HG02938 (cell line): ENCODE measurements around the gene TXNL1.
"Not testable (repeated sequence)": the region's sequence is repeated elsewhere in the genome, so short reads cannot be mapped to it uniquely, and the experiment has no call there.

ENCODE experiments used
- ATAC-seq: cut with Tn5 transposase; IDR thresholded peaks from one replicate; pipeline ENCODE4 v1.9.1; 2021; ENCODE audit warnings: mild to moderate bottlenecking, moderate library complexity; ENCODE audit not compliant: unreplicated experiment

TXNL1 gene

DNA sequence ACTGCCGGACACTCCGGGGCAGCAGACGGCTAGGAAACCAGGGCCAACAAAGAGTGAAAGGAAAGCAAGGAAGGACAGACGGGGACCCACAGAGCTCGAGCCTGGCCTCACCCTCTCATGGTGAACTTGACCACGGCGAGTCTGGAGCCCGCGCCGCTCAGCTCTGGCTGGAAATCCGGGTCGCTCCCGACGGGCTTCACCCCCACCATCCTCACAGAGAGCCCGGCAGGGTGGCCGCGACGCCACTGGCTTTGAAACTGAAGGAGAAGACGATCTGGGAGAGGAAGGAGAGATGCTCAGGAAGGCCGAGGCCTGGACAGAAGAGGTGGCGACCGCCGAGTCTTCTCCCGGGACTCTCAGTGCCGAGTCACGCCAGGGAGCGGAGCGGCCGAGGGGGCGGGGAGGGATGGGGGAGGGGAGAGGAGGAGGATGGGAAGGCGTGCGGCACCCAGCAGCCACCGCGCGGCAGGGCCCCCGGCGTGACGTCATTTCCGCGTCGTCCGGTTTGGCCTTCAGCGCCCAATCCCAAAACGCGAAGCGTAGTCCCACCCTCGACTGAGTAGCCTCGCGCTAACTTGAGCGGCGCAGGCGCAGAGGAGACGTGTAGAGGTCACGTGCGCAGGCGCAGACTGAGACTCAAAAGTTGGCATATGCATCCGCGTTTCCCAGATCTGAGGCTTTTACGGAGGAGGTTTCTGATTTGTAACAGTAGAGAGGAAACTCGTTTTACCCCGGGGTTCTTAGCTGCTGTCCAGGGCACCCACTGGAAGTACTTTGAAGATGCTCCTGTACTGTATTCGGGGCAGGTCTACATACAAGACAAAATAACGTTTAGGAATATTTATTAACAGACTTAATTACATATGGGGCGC is at the start of gene TXNL1:
TXNL1 (minus strand) TSS at position 361 of the 872 bp plus-strand sequence; CDS start at position 209, 152 bp downstream.
- peak; percentile 97 for ATAC-seq

- no peak for ATAC-seq
Observed at GRCh38 chr18:56684277-56684676, 45.9 kb upstream of the TXNL1 start.

GRCh38 chr18:56678836-56679565 is 40.6 kb upstream of the TXNL1 start:
- no peak for ATAC-seq

DNA sequence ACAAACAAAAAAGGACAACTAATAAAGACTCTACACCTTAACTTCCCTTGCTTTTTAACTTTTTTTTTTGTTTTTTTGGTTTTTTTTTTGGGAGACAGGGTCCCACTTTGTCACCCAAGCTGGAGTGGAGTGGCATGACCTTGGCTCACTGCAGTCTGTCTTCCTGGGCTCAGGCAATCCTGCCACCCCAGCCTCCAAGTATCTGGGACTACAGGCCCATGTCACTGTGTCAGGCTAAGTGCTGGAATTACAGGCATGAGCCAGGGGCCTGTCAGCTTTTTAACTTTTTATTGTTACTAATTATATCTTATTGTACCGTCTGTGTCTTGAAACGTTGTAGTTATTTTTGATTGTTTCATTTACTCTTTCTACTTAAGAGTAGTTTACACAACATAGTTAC is 38.2 kb upstream of the TXNL1 start:
- ATAC-seq: no peak

DNA sequence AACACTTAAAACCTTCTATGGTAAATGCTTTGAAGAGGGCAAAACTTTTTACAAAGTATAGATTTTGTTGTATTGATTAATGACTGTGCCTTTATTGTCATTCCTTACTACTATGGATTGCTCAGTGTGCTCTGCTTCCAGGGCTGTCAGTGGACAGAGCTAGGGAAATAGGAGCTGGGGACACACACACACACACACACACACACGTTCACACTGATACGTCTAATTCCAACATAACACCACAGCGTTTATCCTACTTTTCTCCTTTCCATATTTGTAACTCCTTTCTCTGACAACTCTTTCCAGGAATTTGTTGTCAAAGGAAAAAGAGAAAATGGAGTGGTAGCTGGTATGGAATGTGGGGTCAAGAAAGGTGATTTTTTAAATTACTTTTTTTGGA is 34.6 kb upstream of the TXNL1 start:
- no peak for ATAC-seq

DNA sequence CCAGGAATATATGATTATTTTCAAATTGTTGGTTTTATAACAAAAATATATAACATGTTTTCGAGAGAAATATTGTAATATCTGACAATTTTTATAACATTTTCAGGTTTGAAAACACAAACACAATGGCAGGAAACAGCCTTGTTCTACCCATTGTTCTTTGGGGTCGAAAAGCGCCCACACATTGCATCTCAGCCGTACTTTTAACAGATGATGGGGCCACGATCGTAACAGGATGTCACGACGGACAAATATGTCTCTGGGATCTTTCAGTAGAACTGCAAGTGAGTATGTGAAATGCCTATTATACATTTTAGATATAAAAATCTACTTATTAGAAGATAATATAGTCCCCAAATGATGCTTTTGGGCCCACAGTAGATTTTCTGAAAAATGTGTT is 34.0 kb upstream of the TXNL1 start:
- ATAC-seq: no peak

DNA sequence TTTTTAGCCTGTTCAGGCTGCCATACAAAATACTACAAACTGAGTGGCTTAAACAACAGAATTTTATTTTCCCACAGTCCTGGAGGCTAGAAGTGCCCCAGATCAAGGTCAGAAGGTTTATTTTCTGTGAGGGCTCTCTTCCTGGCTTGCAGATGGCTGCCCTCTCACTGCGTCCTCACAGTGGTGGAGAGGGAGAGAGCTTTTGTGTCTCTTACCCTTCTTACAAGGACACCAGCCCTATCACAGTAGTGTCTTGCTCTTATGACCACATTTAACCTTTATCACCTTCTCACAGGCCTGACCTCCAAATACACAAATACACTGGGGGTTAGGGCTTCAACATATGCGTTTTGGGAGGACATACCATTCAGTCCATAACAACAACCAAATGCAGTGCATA is 24.5 kb upstream of the TXNL1 start:
- no peak for ATAC-seq

DNA sequence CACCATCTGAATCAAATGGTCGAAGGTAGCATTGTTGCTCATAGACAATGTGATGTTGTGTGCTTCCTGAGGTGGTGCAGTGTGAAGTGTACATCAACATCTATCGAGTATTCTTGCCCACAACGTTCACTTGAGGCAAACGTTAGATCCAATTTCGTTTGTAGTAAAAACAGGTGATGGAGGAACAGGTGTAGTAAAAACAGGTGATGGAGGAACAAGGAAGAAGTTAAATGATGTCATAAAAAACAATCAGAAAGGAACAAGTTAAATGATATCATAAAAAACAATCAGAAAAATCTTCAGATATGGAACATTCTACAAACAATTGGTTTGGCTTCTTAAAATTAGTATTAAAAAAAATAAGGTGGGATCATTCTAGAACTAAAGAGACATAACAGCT is 24.1 kb upstream of the TXNL1 start:
- no peak for ATAC-seq

GRCh38 chr18:56662063-56662408 is 23.6 kb upstream of the TXNL1 start:
- ATAC-seq: no peak

DNA sequence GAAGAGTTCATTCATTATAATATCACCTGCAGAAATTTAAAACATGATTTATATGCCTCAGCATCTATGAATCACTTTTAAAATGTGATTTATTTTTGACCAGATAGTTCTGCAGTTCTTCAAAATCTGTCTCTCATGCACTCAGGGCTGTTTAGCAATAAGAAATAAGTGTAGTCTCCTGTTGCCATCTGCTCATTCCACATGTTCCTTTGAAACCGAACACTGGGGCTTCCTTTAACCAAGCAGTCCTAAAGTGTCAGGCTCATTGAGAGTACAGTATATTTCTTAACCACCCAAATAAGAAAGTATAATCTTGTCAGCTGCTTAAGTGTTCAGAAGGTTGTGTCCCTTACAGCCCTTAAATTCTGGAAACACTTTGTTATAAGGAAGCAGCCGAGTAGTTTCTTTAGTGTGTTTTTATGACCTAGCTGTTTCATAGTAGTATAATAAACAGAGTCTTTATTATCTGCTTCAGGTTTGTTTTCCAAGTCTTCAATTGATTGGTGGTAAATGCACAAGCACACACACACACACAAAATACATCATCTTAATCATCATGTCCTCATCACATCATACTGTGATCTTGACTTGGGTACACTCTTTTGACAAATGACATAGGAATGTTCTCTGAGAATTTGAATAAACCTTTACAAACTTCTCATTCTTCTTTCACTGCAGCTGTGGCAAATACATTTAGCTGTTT is 23.1 kb upstream of the TXNL1 start:
- ATAC-seq: no peak

DNA sequence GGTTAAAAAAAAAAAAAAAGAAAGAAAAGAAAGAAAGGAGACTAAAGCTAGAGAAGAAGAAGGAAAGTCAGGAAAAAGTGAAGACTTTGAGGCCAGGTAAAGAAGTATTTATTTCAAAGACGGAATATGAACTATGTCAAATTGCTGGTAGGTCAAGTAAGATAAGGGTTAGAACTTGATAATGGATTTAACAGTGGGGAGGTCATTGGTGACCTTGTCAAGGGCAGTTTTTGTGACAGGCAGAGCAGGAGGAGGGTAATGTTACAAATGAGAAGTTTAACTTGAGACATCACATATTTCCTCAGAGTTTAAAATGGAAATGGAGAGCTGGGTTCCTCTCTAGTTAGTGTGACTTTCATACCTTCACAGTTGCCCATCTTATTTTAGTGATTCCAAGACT is 22.3 kb upstream of the TXNL1 start:
- no peak for ATAC-seq

GRCh38 chr18:56659111-56659510 is 20.7 kb upstream of the TXNL1 start:
- no peak for ATAC-seq

- no peak for ATAC-seq
Observed at GRCh38 chr18:56658261-56658660, 19.9 kb upstream of the TXNL1 start.

- not testable (repeated sequence) for ATAC-seq
Observed at GRCh38 chr18:56654280-56654679, 15.9 kb upstream of the TXNL1 start.

- no peak for ATAC-seq
Observed at GRCh38 chr18:56652802-56653201, 14.4 kb upstream of the TXNL1 start.

- no peak for ATAC-seq
Observed at GRCh38 chr18:56651771-56652092, 13.3 kb upstream of the TXNL1 start.

DNA sequence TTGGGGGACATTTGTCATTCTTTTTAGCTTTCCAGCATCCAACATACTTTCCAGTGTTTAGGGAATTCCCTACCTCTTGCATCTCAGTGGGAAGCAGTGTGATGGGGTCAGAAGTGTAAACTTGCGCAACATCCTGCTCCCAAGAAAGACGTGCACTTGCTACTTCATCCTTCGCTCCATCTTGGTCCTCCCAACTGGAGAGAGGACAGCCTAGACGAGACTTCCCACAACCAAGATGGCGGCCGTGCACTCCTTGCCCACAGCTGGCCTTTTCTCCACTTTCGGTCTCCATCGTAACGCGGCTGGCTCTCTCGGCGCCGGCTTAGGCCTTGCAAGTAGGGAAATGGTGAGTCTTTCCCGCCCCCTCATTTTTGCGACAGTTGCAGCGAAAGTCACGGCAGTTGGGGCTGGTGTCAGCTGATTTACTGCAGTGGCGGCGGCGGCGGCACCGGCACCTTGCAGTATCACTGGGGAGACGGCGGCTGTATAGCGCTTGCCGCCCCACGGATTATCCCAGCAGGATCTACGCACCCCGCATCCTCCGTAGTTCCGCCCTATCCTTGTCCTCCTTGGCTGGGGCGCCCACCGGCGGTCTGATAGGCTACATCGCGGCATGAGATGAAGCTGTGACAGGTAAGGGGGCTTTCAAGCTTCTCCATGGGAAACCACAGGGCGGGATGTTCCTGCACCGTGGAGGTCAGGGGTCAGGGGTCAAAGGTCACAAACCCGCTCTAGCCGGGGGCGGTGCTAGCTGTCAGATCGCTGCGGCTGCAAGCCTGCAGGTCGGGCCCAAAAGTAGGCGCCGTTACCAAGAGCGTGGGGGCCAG is 12.8 kb upstream of the TXNL1 start, which contains the start of gene WDR7:
WDR7 (plus strand) TSS at position 416 of the 827 bp plus-strand sequence. CDS start 21,157 bp downstream, outside the sequence.
- ATAC-seq: peak; percentile 97

DNA sequence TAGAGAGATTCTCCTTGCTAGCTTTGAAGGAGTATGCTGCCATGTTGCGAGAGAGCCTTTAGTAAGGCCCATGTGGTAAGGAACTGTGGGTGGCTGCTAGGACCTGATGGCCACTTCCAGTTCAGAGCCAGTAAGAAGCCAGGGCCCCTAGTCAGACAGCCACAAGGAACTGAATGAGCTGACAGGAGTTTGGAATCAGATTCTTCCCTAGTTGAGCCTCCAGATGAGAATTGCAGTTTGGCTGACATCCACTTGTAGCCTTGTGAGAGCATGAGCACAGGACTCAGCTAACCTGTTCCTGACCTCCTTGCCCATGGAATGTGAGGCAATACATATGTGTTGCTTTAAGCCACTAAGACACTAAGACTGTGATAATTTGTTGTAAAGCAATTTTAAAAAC is 11.6 kb upstream of the TXNL1 start:
- no peak for ATAC-seq

GRCh38 chr18:56647951-56648893 is 9.8 kb upstream of the TXNL1 start:
- no peak for ATAC-seq

DNA sequence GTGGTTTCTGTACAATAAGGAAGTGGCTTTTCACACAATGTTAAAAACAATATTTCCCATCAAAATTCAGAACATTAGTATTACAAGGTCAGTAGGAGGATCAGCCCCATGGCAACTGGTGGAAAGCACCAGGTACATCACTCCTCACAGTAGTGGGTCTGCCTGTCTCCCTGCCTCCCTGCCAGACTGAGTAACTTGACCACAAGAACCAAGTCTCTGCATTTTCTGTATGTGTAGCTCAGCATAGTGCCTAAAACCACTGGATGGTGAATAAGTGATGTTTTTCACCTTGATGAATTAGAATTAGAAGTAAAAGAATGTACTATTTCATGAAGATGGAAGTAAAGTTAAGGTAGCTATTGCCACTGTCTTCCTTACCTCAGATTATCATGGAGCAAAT is 8.7 kb upstream of the TXNL1 start:
- no peak for ATAC-seq
